Right forelimb (tissue), 1 donor: Measurements from ENCODE around the gene GCAT.

ENCODE experiments used
- DNase-seq: peaks from one replicate; pipeline ENCODE4 v3.0.0-alpha.2; 2018

GCAT gene

DNA sequence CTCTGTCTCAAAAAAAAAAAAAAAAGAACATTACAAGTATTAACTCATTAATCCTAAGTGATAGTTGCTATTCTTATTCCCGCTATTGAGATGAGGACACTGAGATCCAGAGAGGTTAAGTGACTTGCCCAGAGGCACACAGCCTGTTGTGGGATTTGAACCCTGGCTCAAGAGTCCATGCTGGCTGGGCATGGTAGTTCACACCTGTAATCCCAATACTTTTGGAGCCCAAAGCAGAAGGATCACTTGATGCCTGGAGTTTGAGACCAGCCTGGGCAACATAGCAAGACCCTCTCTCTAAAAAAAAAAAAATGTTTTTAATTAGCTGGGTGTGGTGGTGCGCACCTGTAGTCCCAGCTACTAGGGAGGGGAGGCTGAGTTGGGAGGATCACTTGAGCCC is 4.1 kb downstream of the GCAT start:
- DNase-seq: no peak

DNA sequence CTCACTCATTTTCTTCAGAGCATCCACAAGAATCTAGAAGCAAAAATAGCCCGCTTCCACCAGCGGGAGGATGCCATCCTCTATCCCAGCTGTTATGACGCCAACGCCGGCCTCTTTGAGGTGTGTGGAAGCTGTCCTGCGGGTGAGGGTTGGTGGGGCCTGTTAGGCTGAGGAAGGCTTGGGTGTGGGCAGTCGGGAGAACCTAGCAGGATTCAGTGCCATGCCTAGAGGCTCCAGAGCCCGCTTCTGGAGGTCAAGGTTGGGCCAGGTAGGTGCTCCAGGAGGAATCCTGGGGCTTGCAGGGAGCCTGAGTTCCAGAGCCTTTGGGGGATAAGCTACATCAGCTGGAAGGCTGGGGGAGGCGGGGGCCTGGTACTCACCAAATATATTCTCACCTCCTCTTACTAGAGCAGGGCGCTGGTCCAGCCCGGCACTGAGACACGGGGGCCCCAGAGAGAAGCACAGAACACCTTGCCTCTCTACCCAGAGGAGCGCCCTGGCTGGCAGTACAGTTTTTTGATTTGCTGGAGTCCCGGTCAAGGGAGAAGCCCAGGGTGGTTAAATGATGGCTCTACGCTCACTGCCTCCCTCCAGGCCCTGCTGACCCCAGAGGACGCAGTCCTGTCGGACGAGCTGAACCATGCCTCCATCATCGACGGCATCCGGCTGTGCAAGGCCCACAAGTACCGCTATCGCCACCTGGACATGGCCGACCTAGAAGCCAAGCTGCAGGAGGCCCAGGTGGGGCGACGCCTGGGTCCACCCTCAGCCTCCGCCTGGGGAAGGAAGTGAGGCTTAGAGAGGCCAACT is 5.3 kb downstream of the GCAT start:
- no peak for DNase-seq

DNA sequence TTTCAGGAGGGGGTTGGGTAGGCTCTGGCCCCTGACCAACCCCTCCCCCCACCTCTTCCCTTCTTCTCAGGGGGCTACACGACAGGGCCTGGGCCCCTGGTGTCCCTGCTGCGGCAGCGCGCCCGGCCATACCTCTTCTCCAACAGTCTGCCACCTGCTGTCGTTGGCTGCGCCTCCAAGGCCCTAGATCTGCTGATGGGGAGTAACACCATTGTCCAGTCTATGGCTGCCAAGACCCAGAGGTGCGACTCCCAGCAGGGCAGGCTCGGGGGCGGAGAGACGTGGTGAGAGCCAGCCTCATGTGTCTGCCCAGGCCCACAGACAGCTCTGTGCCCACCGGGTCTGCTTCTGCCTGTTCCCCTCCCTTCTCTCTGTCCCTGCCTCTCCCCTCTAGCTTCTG is 7.9 kb downstream of the GCAT start:
- DNase-seq: no peak

DNA sequence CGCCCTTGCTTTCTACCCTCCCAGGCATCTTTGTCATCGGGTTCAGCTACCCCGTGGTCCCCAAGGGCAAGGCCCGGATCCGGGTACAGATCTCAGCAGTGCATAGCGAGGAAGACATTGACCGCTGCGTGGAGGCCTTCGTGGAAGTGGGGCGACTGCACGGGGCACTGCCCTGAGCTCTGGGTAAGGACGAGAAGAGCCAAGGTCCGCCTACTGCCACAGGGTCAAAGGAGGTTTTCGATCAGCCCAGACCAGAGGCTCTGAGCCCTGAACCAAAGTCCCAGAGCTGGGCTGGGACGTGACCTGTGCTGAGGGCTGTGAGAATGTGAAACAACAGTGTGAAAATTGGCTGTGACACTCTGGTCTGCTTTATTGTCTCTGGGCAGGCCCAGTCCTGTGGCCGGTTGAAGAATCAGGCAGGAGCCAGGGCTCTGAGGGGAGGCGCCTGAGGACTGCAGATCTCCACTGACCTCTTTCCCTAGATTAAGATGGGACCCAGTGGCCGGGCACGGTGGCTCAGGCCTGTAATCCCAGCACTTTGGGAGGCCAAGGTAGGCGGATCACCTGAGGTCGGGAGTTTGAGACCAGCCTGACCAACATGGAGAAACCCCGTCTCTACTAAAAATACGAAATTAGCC is 8.9 kb downstream of the GCAT start:
- no peak for DNase-seq

DNA sequence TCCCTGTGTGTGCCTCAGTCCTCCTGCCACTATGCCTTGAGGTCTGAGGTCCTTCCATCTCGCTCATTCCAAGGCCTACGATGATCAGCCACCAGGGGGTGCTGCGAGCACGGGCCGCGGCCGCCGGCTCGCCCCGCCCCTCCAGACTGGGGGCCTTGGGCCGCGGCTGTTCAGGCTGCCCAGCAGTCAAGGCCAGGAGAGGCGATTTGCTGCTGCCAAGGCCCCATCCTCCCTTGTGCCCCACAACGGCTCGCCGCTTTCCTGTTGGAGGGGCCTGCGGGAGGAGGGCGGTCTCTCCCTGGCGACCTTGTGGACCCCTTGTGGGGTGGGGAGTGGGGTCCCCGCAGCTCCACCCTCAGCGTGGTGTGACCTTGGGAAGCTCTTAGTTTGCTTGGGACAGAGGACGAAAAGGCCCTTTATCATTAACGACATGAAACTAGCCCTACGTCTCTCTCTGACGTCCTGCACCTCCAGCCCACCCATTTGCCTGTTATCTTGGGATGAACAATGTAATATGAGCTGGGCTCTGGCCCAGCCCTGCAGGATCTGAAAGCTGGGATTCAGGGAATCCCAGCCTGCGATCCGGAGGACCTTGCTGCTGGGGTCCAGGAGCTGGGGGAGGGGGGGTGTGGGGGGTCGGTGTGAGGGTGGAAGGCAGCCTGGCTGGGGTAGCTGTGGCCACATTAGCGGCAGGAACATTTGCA is 10.1 kb downstream of the GCAT start:
- peak; percentile 93 for DNase-seq

DNA sequence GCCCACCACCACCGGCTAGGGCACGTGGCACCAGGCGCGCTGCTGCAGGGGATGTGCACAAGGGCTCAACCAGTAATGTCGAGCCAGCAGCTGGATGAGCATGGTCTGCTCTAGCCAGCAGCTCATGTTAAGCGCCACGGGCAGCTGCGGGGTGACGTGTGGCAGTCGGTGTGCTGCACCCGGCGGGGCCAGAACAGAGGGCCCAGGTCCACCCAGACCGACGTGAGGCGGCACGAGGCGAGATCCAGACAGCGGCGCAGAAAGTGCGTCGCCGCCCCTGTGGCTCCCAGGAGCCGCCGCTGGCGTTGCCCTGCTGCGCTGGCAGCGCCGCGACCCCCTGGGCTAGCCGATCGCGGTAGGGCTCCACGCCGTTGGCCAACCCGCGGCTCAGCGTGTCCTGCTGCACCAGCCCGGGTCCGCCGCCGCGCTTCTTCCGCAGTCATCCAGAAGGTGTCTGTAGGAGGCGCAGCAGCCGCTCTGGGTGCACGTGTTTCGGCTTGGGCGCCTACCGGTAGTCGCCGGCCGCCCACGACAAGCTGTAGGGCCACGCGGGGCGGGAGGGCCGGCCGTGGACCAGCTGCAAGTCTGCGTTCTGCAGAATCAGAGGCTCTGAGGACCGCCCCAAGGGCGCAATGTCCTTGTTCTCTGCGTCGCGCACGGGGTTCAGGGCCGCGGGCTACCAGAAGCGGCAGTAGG is 10.8 kb downstream of the GCAT start:
- DNase-seq: no peak

DNA sequence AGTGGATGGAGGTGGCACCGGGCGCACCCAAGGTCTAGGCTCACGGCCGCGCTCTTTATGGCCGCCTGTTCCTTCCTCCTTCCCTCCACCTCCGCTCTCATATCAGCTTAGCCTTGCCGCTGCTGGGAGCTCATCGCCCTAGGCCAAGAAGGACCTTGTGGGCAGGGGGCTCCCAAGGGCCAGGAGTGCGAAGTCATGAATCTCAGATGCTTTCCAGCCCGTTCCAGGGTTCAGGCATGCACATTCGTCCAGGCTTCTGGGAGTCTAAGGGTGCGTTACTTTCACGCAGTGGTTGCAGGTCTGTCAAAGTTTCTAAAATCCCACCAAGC is 11.3 kb downstream of the GCAT start:
- DNase-seq: no peak

DNA sequence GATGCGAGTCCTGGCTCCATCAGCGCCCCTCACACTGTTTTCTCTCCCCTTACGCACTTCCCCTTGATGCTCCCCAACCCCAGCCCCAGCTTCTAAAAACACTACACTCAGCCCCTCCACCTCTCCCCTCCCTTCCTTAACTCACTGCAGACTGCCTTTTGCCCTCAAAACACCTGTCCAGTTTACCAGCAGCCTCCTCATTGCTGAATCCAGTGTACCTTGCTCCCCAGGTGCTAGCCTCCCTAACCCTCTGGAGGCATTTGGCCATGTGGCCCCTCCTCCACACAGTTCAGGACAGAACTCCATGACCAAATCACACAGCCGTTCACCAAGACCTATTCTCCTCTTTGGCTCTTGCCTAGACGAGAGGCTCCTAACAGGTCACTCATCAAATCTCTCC is 12.6 kb downstream of the GCAT start:
- no peak for DNase-seq

DNA sequence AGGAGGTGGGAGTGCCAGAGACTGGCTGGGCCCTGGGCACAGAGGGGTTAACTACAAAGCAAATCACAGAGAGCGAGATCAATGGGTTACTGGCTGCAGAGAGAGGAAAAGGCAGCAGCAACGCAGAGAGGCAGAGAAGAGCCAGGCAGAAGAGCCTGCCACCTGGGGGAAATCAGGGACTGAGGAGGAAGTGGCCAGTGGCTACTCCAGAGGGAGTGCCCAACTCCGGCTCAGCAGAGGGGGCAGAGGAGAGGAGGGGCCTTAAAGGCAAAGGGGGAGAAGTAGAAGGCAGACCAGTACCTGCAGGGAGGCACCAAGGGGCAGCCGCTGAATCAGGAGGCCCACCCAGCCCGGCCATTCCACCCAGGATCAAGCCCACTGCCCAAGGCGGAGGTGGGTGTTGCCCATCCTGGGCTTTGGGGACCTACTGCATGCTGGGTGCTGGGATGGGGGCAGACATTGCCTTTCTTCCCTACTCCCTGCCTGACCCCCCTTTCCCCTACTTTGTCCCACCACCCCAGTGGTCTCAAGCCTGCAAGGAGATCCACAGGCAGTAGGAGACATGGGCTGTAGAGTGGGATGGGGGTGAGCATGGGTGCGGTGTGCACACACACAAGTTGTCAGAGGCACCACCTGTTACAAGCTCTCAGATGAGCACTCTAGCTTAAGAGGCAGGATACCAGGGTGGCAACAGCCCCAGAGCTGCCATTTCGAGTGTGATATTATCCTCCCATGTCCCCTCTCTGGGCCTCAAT is 14.5 kb downstream of the GCAT start:
- no peak for DNase-seq

DNA sequence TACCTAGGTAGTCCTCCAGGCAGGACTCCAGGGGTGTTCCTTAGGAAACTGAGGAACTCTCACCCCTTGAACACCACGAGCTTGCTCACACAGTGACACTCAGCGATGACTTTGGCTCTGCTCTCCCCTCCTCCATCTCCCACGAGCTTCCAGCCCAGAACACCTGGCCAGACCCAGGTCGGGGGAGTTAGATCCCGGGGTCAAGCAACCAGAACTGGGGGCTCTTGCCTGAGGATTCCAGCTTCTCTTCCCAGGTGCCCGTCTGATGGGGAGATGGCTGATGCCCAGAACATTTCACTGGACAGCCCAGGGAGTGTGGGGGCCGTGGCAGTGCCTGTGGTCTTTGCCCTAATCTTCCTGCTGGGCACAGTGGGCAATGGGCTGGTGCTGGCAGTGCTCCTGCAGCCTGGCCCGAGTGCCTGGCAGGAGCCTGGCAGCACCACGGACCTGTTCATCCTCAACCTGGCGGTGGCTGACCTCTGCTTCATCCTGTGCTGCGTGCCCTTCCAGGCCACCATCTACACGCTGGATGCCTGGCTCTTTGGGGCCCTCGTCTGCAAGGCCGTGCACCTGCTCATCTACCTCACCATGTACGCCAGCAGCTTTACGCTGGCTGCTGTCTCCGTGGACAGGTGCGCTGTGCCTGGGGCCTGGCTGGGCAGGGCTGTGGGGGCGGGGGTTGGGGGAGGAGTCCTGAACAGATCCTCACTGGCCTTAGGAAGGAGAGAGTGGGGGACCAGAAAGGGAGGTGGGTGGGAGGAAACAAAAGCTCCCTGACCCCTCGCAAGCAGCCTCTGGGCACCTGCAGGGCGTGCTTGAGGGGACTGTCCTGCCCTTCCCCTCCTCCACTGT is 15.6 kb downstream of the GCAT start, which contains the start of gene GALR3:
Gene GALR3, plus strand, starts transcription at position 249 of the 852 bp plus-strand sequence. Its CDS starts 25 bp downstream, at position 274.
- DNase-seq: no peak

DNA sequence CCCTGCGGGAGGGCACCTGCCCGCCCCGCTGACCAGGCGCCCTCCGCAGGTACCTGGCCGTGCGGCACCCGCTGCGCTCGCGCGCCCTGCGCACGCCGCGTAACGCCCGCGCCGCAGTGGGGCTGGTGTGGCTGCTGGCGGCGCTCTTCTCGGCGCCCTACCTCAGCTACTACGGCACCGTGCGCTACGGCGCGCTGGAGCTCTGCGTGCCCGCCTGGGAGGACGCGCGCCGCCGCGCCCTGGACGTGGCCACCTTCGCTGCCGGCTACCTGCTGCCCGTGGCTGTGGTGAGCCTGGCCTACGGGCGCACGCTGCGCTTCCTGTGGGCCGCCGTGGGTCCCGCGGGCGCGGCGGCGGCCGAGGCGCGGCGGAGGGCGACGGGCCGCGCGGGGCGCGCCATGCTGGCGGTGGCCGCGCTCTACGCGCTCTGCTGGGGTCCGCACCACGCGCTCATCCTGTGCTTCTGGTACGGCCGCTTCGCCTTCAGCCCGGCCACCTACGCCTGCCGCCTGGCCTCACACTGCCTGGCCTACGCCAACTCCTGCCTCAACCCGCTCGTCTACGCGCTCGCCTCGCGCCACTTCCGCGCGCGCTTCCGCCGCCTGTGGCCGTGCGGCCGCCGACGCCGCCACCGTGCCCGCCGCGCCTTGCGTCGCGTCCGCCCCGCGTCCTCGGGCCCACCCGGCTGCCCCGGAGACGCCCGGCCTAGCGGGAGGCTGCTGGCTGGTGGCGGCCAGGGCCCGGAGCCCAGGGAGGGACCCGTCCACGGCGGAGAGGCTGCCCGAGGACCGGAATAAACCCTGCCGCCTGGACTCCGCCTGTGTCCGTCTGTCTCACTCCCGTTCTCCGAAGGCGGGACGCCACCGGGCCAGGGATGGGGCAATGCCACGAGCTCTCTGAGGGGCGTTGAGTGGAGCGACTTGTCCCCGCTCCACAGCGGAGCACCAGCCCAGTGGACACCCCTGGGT is 17.2 kb downstream of the GCAT start:
- no peak for DNase-seq

DNA sequence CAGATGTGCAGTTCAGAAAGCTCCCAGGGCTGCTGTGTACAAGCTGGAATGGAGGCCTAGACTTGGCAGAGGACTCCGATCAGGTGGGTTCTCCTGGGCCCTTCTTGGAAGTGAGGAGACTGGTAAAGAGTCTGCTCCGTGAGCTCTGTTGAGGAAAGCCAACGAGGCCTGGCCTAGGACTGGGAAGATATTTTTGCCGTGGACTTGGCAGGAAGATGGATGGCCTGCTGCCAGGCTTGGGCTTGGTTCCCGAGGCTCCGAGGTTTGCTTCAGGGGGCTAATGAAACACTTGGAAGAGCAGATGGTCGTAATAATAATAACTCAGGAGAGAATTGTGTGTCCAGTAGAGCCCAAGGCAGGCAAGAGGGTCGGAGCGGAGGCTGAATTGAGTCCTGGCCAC is 19.3 kb downstream of the GCAT start:
- DNase-seq: peak; percentile 91

DNA sequence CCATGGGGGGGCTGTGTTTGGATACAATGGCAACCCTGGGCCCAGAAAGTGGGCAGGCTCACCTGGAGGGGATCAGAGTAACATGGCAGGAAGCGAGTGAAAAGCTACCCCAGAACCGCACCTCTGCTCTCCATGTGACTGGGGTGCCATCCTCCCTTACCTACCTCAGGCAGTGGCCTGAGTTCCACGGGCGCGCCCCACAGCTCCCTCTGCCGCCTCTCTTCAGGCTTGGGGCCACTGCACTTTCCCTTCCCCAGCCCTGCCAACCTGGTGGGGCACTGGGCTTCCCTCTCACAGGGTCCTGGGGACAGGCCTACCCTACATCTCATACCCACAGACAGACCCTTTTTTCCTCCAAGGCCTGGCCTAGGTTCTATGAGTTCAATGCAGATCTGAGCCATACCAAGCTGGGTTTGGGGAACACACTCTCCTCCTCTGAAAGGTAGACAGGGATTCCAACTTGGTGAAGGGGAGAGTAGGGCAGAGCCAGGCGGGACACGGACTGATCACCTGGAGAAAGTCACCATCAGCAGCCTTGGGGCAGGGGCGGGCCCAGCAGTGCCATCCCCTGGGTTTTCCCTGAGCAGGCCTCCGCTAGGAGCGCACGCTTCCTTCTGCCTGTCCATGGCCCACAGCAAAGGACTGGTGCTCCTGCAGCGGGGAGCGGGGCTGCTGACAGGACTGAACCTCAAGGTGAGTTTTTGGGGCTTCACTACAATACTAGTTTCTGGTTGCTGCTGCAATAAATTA is 22.5 kb downstream of the GCAT start:
- no peak for DNase-seq

DNA sequence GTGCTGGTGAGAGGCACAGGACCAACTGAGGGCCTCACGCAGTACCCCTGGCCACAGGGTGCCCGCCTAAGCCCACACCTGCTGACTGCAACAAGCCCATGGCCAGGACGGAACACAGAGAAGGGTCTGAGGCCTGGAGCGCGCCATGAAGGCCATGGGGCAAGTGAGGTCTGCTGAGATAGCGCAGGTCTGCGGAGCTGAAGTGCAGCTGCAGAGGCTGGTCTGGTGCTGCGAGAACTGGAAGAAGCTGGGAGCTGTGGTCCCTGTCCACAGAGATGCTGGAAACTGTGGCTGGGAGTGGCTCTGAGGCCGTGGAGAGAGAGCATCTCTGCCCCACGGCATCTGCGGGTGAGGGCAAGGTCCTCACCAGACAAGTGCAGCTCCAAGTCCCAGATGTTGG is 23.7 kb downstream of the GCAT start:
- DNase-seq: no peak

DNA sequence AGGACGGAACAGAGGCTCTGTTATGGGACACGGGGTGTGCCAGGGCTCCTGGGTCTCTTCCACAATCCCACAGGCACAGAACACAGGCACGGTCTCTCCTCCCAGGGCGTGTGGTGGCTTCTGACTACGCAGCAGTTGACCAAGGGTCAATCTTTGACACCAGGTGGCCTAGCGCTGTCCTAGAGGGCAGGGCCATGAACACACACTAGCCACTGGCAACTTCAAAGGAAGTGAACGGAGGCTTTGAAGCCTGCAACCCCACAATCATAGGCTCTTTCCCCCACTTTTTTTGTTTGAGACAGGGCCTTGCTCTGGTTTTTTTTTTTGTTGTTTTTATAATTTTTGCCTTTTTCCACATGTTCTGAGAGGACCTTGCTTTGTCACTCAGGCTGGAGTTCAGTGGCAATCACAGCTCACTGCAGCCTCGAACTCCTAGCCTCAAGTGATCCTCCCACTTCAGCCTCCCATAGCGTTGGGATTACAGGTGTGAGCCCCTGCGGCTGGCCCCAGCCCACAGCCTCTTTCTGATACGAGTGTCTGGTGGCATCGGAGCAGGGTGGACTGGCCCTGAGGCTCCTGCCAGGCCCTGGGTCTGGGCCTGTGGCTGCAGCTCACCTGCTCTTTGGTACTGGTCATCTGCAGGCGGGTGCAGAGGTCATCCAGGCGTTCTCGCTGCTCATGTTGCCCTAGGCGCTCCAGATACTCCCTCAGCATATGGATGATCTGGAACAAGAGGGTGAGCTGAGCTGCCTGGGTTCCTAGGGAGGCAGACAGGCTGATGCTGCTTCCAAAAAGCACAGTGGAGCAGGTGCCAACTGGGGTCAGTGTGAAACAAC is 24.5 kb downstream of the GCAT start:
- DNase-seq: no peak

DNA sequence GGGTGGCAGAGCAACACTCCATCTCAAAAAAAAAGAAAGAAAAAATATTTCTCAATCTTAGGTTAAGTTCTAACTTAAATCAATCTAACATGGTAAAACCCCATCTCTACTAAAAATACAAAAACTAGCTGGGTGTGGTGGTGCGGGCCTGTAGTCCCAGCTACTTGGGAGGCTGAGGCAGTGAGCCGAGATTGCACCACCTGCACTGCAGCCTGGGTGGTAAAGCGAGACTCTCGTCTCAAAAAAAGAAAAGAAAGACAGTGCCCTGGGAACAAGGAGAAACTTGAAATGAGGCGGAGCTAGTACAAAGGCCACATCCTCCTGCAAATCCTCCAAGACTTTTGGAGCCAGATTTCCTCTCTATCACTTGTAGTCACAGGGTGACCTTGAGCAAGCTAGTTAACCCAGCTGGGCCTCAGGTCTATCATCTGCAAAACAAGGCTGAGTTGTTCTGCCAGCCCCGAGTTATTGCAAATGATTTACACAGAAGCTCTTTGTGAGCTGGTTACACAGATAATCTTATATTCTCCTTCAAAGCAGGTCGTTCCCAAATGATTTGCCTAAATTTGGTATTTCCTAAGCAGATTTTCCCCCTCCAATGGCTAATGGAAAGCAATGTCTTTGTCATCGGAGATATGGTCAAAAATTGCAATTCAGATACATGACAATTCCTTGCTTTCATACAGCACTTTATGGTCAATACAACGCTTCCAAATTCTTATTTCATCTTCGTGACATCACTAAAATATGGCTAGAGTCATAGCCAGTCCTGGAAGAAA is 34.5 kb downstream of the GCAT start:
- DNase-seq: no peak

DNA sequence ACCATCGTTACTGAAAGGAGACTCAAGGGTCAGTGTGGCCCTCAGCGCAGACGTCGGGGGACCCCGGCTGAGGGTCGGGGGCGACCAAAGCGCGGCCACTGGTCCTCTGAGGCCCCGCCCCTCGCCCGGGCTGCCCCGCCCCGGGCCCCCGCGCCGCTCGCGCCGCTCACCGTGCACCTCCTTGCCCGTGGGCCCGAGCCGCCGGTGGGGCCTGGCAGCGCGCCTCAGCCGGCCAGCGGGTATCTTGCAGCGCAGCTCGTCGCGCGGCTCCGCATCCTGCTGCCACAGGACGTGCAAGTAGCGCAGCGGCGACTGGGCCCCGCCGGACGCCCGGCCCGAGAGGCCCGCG is 36.0 kb downstream of the GCAT start:
- no peak for DNase-seq

DNA sequence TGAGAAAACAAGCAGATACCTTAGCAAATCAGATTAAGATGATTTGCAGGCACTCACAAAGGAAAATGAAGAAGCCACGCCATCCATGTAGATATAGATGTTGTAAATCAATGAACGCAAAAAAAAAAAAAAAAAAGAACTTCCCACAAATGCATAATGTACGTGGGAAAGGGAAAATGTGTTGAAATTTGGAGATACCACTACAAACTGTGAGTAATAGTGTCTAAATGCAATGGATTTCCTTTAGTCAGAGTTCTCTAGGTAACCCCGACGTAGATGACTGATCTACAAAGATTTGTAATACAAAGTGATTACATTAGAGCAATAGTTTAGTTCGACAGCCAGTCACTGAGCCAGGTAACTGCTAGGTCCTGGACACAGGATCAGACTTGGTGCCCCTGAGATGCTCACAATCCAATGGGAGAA is 37.2 kb downstream of the GCAT start:
- DNase-seq: no peak
